GM10847 (cell line): ENCODE results near the gene HSPA4.

Experiments used
- POLR2A ChIP-seq: IDR thresholded peaks from 2 replicates; pipeline ENCODE4 v1.6.1; 2011; ENCODE audit not compliant: insufficient read length; ENCODE audit errors: extremely low read depth

The HSPA4 gene

DNA sequence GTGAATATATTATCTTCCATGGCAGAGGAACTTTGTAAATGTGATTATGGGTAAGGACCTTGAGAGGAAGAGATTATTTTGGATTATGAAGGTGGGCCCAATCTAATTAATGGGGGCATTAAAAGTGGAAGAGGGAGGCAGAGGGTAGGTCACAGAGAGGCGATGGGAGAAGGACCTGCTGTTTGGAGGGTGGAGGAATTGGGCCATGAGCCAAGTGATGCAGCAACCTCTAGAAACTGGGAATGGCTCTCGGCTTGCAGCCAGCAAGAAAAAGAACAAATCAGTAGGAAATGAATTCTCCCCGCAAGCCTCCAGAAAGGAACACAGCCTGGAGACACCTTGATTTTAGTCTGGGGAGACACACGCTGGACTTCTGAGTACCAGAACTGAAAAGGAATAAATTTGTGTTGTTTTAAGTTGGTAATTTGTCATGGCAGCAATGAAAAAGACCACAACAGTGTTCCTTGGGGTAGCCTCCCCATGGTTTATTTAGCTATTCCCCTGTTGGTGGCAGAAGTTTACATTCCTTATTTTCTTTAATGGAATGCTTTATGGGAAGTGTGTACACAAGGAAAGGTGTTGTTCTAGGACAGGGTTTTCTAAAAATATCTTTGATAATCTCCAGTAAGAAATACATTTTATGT lies 103.6 kb downstream of the HSPA4 start:
- no peak for TF ChIP-seq POLR2A
